HEK293T (cell line): ENCODE measurements around the gene AAR2.

Experiments used
- CTCF ChIA-PET: fragments of 350-600 bp; formaldehyde crosslinking; extraction: SDS; loops from one replicate; lab custom pipeline; 2021; ENCODE audit warnings: antibody characterized with exemption, inconsistent platforms; lab: Yijun Ruan, JAX
- POLR2A ChIA-PET: fragments of 350-600 bp; formaldehyde crosslinking; extraction: SDS; loops from one replicate; lab custom pipeline; 2020; ENCODE audit warnings: antibody characterized with exemption, inconsistent platforms; lab: Yijun Ruan, JAX
- DNase-seq: peaks from one replicate; pipeline ENCODE4 v3.0.0; 2012; ENCODE audit warnings: mixed read lengths; ENCODE audit errors: extremely low spot score
- ARNT ChIP-seq: fragments of 450-650 bp; IDR thresholded peaks from 2 replicates; pipeline ENCODE4 v1.6.1; 2017; ENCODE audit warnings: mild to moderate bottlenecking
- BHLHE40 ChIP-seq: fragments of 450-650 bp; IDR thresholded peaks from 2 replicates; pipeline ENCODE4 v1.6.1; 2016; ENCODE audit warnings: mild to moderate bottlenecking, moderate library complexity, borderline replicate concordance
- CTBP1 ChIP-seq: fragments of 450-650 bp; IDR thresholded peaks from 2 replicates; pipeline ENCODE4 v1.6.1; 2016; ENCODE audit warnings: borderline replicate concordance
- ELF4 ChIP-seq: fragments of 450-650 bp; IDR thresholded peaks from 2 replicates; pipeline ENCODE4 v1.6.1; 2017; ENCODE audit warnings: antibody characterized with exemption
- FOXA1 ChIP-seq: fragments of 450-650 bp; IDR thresholded peaks from 2 replicates; pipeline ENCODE4 v1.6.1; 2016; ENCODE audit warnings: mild to moderate bottlenecking
- FOXK2 ChIP-seq: fragments of 450-650 bp; IDR thresholded peaks from 2 replicates; pipeline ENCODE4 v1.6.1; 2016; ENCODE audit warnings: mild to moderate bottlenecking
- FOXM1 ChIP-seq: fragments of 450-650 bp; IDR thresholded peaks from 2 replicates; pipeline ENCODE4 v1.6.1; 2017; ENCODE audit warnings: mild to moderate bottlenecking, borderline replicate concordance
- HDGF ChIP-seq: fragments of 450-650 bp; IDR thresholded peaks from 2 replicates; pipeline ENCODE4 v1.6.1; 2017; ENCODE audit warnings: antibody characterized with exemption, borderline replicate concordance
- L3MBTL2 ChIP-seq: fragments of 450-650 bp; conservative IDR thresholded peaks from 2 replicates; pipeline ENCODE4 v1.6.1; 2016; ENCODE audit warnings: mild to moderate bottlenecking
- LEF1 ChIP-seq: fragments of 450-650 bp; IDR thresholded peaks from 2 replicates; pipeline ENCODE4 v1.6.1; 2017; ENCODE audit warnings: mild to moderate bottlenecking, borderline replicate concordance
- NFRKB ChIP-seq: fragments of 450-650 bp; IDR thresholded peaks from 2 replicates; pipeline ENCODE4 v1.6.1; 2016; ENCODE audit warnings: mild to moderate bottlenecking, moderate library complexity
- SP1 ChIP-seq: fragments of 450-650 bp; IDR thresholded peaks from 2 replicates; pipeline ENCODE4 v1.6.1; 2017
- SUZ12 ChIP-seq: fragments of 450-650 bp; IDR thresholded peaks from 2 replicates; pipeline ENCODE4 v1.6.1; 2016; ENCODE audit warnings: mild to moderate bottlenecking
- TARDBP ChIP-seq: fragments of 450-650 bp; IDR thresholded peaks from 2 replicates; pipeline ENCODE4 v1.6.1; 2016
- ZNF384 ChIP-seq: fragments of 450-650 bp; IDR thresholded peaks from 2 replicates; pipeline ENCODE4 v1.6.1; 2016
- TF ChIP-seq, protein P1 (sequence below): fragments of 450-650 bp; IDR thresholded peaks from 2 replicates; pipeline ENCODE4 v1.6.1; 2016

Gene AAR2

DNA sequence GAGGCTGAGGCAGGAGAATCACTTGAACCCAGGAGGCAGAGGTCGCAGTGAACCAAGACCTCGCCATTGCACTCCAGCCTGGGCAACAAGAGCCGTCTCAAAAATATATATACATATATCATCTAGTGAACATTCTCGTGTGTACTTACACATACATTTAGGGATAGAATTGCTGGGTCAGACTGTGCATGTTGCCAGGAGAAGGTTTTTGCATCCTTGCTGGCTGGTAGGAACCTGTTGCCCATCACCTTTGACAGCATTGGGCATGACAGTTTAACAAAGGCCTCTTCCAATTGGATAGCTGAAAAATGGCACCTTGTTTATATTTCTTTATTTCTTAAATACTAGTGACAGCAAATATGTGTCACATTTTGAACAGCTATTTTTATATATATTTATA lies 5.4 kb downstream of the AAR2 start:
- ChIA-PET CTCF (no interaction called here), POLR2A (no interaction called here)
- DNase-seq: no peak
- no peak for TF ChIP-seq HDGF

DNA sequence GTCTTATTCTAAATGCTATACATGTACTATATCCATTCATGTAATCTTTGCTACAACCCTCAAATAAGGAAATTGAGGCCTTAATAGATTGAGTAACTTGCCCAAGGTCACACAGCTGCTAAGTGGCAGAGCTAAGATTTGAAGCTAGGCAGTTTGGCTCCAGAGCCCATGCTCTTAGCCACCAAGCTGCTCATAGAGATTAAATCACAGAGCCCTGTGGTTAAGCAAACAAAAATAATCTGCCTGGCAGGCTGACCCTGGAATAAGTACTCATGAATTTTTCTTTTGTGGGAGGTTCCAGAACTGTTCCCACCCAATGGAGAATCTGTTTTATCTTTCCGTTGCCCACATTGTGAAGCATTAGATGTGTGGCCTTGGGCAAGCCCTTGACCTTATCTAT lies 7.4 kb downstream of the AAR2 start:
- ChIA-PET POLR2A (interaction anchor here (0.8 kb wide), 1 partner anchor 217 kb away, joined by 3 read pairs; no protein-coding TSS in a partner anchor), CTCF (no interaction called here)
- no peak for DNase-seq
- TF ChIP-seq CTBP1 (no peak), NFRKB (no peak), ZNF384 (no peak), FOXA1 (no peak), FOXM1 (no peak), ELF4 (no peak), L3MBTL2 (no peak), ARNT (no peak), FOXK2 (no peak), BHLHE40 (no peak), LEF1 (no peak), SP1 (no peak), TARDBP (no peak), SUZ12 (no peak)
- TF ChIP-seq, protein P1, sequence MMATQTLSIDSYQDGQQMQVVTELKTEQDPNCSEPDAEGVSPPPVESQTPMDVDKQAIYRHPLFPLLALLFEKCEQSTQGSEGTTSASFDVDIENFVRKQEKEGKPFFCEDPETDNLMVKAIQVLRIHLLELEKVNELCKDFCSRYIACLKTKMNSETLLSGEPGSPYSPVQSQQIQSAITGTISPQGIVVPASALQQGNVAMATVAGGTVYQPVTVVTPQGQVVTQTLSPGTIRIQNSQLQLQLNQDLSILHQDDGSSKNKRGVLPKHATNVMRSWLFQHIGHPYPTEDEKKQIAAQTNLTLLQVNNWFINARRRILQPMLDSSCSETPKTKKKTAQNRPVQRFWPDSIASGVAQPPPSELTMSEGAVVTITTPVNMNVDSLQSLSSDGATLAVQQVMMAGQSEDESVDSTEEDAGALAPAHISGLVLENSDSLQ: no peak

DNA sequence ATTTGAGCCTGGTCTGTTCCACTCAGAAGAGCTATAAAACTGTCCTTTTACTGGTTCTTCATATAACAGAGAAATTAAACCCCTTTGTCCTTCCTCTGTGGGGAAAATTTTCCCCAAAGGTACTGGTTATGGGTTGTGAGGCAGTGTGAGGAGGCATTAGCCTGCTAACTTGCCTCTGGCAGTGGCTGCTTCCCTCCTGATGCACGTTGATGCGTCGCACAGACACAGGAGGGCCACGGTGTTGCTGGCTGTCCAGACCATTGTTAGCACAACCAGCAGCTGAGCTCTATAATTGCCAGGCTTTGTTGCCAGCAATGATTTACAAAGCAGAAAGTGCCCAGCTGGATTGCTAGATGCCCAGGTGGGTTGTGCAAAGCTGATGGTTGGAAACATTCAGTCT lies 10.1 kb downstream of the AAR2 start:
- DNase-seq: no peak
- ChIA-PET POLR2A (no interaction called here), CTCF (no interaction called here)

DNA sequence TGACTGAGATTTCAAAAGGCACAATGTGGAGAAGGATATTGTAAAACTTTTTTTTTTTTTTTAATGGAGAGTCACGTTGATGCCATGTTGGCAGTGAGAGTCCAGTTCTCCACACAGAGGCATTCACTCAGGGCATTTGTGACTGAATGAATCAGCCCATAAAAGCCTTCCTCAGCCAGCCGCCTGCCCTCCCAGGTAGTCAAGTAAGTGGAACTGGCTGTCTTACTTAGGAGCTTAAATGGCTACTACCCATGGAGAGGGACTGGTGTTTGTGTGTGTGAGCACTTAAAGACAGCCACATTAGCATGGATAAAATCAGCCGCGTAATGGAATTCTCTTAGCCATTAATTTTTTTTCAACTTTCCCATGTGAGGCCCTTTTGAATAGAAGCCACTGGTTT lies 12.6 kb downstream of the AAR2 start:
- ChIA-PET CTCF (no interaction called here), POLR2A (interaction anchor here (1.0 kb wide), 1 partner anchor 10 kb away, joined by 3 read pairs; no protein-coding TSS in a partner anchor)
- TF ChIP-seq SUZ12 (no peak), ELF4 (no peak), FOXM1 (no peak), FOXA1 (no peak), HDGF (no peak), L3MBTL2 (no peak), NFRKB (no peak), LEF1 (no peak), ZNF384 (no peak), CTBP1 (no peak)
- no peak for DNase-seq

More for the DNA sequence above, 10.1 kb downstream of the AAR2 start:
- TF ChIP-seq SP1: no peak
- no peak for TF ChIP-seq BHLHE40
- no peak for TF ChIP-seq HDGF
- TF ChIP-seq FOXK2: no peak

DNA sequence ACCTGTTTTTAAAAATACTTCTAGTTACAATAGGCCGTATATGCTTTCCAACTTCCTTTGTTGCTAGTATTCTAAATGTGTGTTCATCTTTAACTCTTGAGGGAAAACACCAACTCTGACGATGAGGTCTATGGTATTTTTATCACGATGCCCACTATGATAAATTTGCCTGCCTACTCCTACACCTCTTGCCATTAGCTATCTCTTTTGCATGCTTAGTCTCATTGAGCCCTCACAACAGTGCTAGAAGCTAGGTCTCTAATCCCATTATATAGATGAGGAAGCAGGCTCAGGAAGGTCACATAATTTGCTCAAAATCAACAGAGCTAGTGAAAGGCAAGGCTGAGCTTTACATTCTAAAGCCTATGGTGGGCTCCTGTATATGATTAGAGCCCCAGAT lies 13.2 kb downstream of the AAR2 start:
- DNase-seq: no peak
- ChIA-PET CTCF (no interaction called here), POLR2A (interaction anchor here (1.0 kb wide), 1 partner anchor 11 kb away, joined by 3 read pairs; no protein-coding TSS in a partner anchor)
- TF ChIP-seq BHLHE40 (no peak), FOXK2 (no peak), FOXM1 (no peak), SP1 (no peak)
- TF ChIP-seq, protein P1: no peak

DNA sequence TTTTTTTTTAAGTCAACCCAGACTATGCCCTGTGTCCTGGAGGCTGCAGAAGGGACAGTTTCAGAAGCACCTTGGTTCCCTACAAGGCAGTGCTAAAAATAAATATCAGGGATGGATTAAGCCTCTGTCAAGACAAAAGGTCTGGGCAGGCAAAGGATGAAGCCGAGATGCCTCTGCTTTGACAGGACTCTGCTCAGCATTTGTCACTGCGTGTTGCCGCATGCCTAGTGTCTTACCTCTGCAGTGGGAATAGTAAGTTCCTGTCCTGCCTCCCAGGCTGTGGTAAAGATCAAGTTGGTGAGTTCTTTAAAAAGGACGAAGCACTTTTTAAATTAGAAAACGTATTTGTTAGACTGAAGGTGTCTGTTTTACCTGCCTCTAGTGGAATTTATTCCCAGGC lies 15.1 kb downstream of the AAR2 start:
- ChIA-PET POLR2A (no interaction called here), CTCF (no interaction called here)
- DNase-seq: no peak
- TF ChIP-seq ARNT: no peak
- TF ChIP-seq SP1: no peak
- no peak for TF ChIP-seq SUZ12
- no peak for TF ChIP-seq LEF1
- no peak for TF ChIP-seq NFRKB
- no peak for TF ChIP-seq CTBP1
- no peak for TF ChIP-seq FOXM1
- TF ChIP-seq, protein P1: no peak
- TF ChIP-seq BHLHE40: no peak
- TF ChIP-seq TARDBP: no peak
- TF ChIP-seq ELF4: no peak
- no peak for TF ChIP-seq HDGF
- no peak for TF ChIP-seq L3MBTL2
- no peak for TF ChIP-seq FOXK2
- TF ChIP-seq FOXA1: no peak
- no peak for TF ChIP-seq ZNF384

DNA sequence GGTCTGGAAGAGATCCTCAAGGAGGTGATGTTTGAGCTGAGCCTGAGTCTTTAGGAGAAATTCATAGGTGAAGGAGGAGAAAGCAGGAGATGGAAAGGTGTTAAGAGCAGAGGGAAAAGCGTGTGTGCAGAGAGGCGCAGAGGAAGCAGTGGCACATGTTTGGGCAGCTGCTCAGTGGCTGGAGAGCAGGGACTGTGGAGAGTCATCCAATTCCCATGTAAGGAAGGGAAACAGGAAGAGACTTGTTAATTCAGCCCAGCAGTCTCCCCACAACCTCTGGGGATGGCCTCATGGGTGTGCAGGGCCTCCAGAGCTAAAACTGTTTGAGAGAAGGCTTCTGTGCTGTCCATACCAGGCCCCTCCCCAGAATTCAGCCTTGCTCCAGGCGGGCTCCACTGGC lies 16.2 kb downstream of the AAR2 start:
- ChIA-PET CTCF (no interaction called here), POLR2A (no interaction called here)
- DNase-seq: no peak
- TF ChIP-seq ARNT (no peak), L3MBTL2 (no peak), TARDBP (no peak), FOXM1 (no peak), CTBP1 (no peak), SUZ12 (no peak)
- TF ChIP-seq, protein P1: no peak
